ENCODE measurements around the gene YIPF3. TPM values are rescaled to one million over a fixed set of nuclear protein-coding genes. Genes with fewer than 3 reads are reported as not detected.
"Not testable (repeated sequence)": the region's sequence is repeated elsewhere in the genome, so short reads cannot be mapped to it uniquely, and the experiment has no call there.

The YIPF3 gene
- total RNA-seq (10 to 100 TPM; 48.9 to 49.1 TPM), polyA plus RNA-seq (86.5 TPM)

- DNase-seq, result peak; percentile 94 to 98 (median 95)
- Histone ChIP-seq H3K36me3 (ENCODE audit: insufficient read depth, low read length) (peaks cover 43% of the 10 kb centered on the region), H3K9me3 (ENCODE audit: low read length) (no peaks in the 10 kb centered on the region), H3K4me1 (ENCODE audit: insufficient read depth, low read length) (peaks cover 41% of the 10 kb centered on the region), H3K27me3 (ENCODE audit: insufficient read depth, low read length, poor library complexity, severe bottlenecking) (no peaks in the 10 kb centered on the region), H3K4me3 (ENCODE audit: low read length) (peak within 1 kb of the TSS; percentile 99), H3K27ac (ENCODE audit: low read depth, low read length) (peak within 1 kb of the TSS; percentile 91)
- CTCF ChIA-PET, result interaction anchor here (1.0 to 2.7 kb wide), 4 partner anchors 11 to 253 kb away, joined by 3 to 24 read pairs (median 3); partner anchors contain the start of genes ABCC10 and TJAP1
- H3K4me1 Mint-ChIP-seq, result peaks cover 11 to 37% (median 26%) of the 10 kb centered on the region in 3 donors
- no peak within 1 kb of the TSS for H3K4me3 Mint-ChIP-seq
- H3K36me3 Mint-ChIP-seq, result peaks cover 8 to 30% (median 9%) of the 10 kb centered on the region in 3 donors
- H3K9me3 Mint-ChIP-seq, result no peaks in the 10 kb centered on the region
- no peak within 1 kb of the TSS for H3K27ac Mint-ChIP-seq
- POLR2A ChIA-PET, result interaction anchor here (0.6 to 1.7 kb wide), 7 partner anchors 9 to 353 kb away, joined by 3 to 8 read pairs (median 3); partner anchors contain the start of genes ABCC10 and TJAP1
- H3K27me3 Mint-ChIP-seq, result peaks cover 0 to 2% of the 10 kb centered on the region in 2 donors
Observed at GRCh38 chr6:43516697-43517504, at the start of gene YIPF3, which contains the start of gene POLR1C. Gene YIPF3, minus strand, starts transcription at chr6:43516926. Its CDS starts 119 bp downstream, at chr6:43516807. Gene POLR1C, plus strand, starts transcription at chr6:43517089. Its CDS starts 21 bp downstream, at chr6:43517110.

DNA sequence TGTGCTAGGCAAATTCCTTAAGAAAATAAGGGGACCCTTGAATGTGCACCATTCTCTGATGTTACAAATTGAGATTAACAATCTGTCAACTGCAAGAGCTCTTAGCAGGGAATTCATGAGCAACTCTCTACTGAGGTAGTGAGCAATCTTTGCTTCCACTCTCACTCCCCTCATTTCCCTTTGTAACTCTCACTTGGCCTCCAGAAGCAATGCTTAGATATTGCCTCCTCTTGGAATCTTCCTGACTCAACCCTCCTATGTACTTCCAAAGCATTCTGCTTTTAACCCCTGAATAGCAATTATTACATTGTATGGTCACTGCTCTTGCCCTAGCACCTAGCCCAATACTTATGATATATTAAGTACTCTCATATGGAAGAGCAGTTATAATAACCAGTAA, 42.6 kb upstream of the YIPF3 start:
- H3K36me3 Mint-ChIP-seq, result peaks cover 11 to 88% (median 13%) of the 10 kb centered on the region in 3 donors

GRCh38 chr6:43557620-43558019, 40.9 kb upstream of the YIPF3 start:
- H3K27ac Mint-ChIP-seq, result peak overlapping the region in 1 of 8 donors; percentile 34
- H3K9me3 ChIP-seq (ENCODE audit: low read length); H3K4me3 ChIP-seq (ENCODE audit: low read length); H3K4me1 ChIP-seq (ENCODE audit: insufficient read depth, low read length); H3K27ac ChIP-seq (ENCODE audit: low read depth, low read length); H3K9me3 Mint-ChIP-seq; H3K27me3 ChIP-seq (ENCODE audit: insufficient read depth, low read length, poor library complexity, severe bottlenecking); H3K27me3 Mint-ChIP-seq; H3K4me1 Mint-ChIP-seq; CTCF ChIA-PET; POLR2A ChIA-PET; H3K4me3 Mint-ChIP-seq; DNase-seq: not testable (repeated sequence)
- peaks cover 18 to 89% (median 21%) of the 10 kb centered on the region in 3 donors for H3K36me3 Mint-ChIP-seq
- peaks cover 47% of the 10 kb centered on the region for H3K36me3 ChIP-seq (ENCODE audit: insufficient read depth, low read length)

More for the DNA sequence above, 42.6 kb upstream of the YIPF3 start:
- Histone ChIP-seq H3K27ac (ENCODE audit: low read depth, low read length) (no peak overlapping the region), H3K36me3 (ENCODE audit: insufficient read depth, low read length) (peaks cover 43% of the 10 kb centered on the region), H3K4me3 (ENCODE audit: low read length) (no peak overlapping the region), H3K4me1 (ENCODE audit: insufficient read depth, low read length) (no peaks in the 10 kb centered on the region), H3K9me3 (ENCODE audit: low read length) (no peaks in the 10 kb centered on the region), H3K27me3 (ENCODE audit: insufficient read depth, low read length, poor library complexity, severe bottlenecking) (no peaks in the 10 kb centered on the region)
- POLR2A ChIA-PET, result no interaction called here
- H3K4me3 Mint-ChIP-seq, result no peak overlapping the region
- CTCF ChIA-PET, result no interaction called here
- H3K27ac Mint-ChIP-seq, result no peak overlapping the region
- no peak for DNase-seq
- no peaks in the 10 kb centered on the region for H3K9me3 Mint-ChIP-seq
- H3K4me1 Mint-ChIP-seq, result no peaks in the 10 kb centered on the region
- no peaks in the 10 kb centered on the region for H3K27me3 Mint-ChIP-seq

DNA sequence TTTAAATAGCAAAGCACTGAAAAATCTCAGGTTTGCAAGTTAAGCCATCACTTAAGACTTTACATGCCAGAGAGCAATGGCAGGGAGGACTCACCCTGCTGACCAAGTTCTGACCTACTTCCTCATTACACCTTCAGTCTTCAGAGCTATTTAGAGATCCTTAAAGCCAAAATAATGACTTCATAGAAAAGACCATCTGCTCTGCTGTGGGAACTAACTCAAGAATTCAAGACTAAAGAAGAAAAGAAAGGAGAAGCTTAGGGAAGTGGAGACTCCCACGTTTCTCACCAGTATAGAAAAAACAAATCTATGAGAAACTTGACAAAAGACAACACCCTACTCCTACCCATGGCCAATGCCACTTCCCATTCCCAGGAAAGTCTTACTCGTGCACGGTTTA, 30.5 kb upstream of the YIPF3 start:
- POLR2A ChIA-PET, result no interaction called here
- peaks cover 47% of the 10 kb centered on the region for H3K36me3 ChIP-seq (ENCODE audit: insufficient read depth, low read length)
- H3K9me3 ChIP-seq (ENCODE audit: low read length), result no peaks in the 10 kb centered on the region
- Mint-ChIP-seq H3K27ac (peak overlapping the region in 4 of 8 donors; percentile 20 to 48 (median 32)), H3K9me3 (no peaks in the 10 kb centered on the region), H3K4me3 (no peak overlapping the region), H3K36me3 (peaks cover 14 to 84% (median 34%) of the 10 kb centered on the region in 3 donors), H3K4me1 (peaks cover 3 to 8% (median 8%) of the 10 kb centered on the region in 3 donors), H3K27me3 (no peaks in the 10 kb centered on the region)
- CTCF ChIA-PET, result no interaction called here
- no peak for DNase-seq
- no peaks in the 10 kb centered on the region for H3K4me1 ChIP-seq (ENCODE audit: insufficient read depth, low read length)
- no peak overlapping the region for H3K27ac ChIP-seq (ENCODE audit: low read depth, low read length)
- no peak overlapping the region for H3K4me3 ChIP-seq (ENCODE audit: low read length)
- no peaks in the 10 kb centered on the region for H3K27me3 ChIP-seq (ENCODE audit: insufficient read depth, low read length, poor library complexity, severe bottlenecking)

- CTCF ChIA-PET, result no interaction called here
- POLR2A ChIA-PET, result no interaction called here
- H3K27me3 ChIP-seq (ENCODE audit: insufficient read depth, low read length, poor library complexity, severe bottlenecking), result no peaks in the 10 kb centered on the region
- Mint-ChIP-seq H3K4me1 (peaks cover 3 to 8% (median 6%) of the 10 kb centered on the region in 3 donors), H3K4me3 (peak overlapping the region in 1 of 7 donors; percentile 15), H3K36me3 (peaks cover 7 to 78% (median 29%) of the 10 kb centered on the region in 3 donors), H3K27me3 (no peaks in the 10 kb centered on the region), H3K27ac (peak overlapping the region in 4 of 8 donors; percentile 7 to 89 (median 71)), H3K9me3 (no peaks in the 10 kb centered on the region)
- H3K4me1 ChIP-seq (ENCODE audit: insufficient read depth, low read length), result no peaks in the 10 kb centered on the region
- H3K4me3 ChIP-seq (ENCODE audit: low read length), result no peak overlapping the region
- no peaks in the 10 kb centered on the region for H3K9me3 ChIP-seq (ENCODE audit: low read length)
- peaks cover 32% of the 10 kb centered on the region for H3K36me3 ChIP-seq (ENCODE audit: insufficient read depth, low read length)
- no peak for DNase-seq
- H3K27ac ChIP-seq (ENCODE audit: low read depth, low read length), result no peak overlapping the region
Observed at GRCh38 chr6:43544461-43544860, 27.7 kb upstream of the YIPF3 start.

DNA sequence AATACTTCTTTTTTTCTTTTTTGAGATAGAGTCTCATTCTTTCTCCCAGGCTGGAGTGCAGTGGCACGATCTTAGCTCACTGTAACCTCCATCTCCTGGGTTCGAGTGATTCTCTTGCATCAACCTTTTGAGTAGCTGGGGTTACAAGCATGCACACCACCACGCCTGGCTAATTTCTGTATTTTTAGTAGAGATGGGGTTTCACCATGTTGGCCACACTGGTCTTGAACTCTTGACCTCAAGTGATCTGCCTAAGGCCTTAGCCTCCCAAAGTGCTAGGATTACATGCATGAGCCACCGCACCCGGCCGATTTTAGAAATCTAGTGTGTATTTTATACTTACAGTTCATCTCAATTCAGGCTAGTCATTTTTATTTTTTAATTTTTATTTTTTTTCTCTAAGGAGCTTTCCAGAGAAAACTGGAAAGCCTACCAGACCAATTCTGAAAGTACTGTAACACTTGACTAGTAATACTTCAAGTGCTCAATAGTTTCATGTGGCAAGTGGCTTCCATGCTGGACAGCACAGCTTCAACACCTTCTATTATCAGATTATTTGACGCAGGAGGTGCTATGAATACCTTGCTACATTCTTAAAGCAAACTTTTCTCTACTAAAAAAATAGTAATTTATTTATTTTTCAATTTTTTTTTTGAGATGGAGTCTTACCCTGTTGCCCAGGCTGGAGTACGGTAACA, 25.2 kb upstream of the YIPF3 start:
- CTCF ChIA-PET, result interaction anchor here (1.2 kb wide), 1 partner anchor 22 kb away, joined by 3 read pairs; no protein-coding TSS in a partner anchor
- Mint-ChIP-seq H3K9me3 (no peaks in the 10 kb centered on the region), H3K4me1 (peaks cover 3 to 8% (median 8%) of the 10 kb centered on the region in 3 donors), H3K36me3 (peaks cover 4 to 76% (median 20%) of the 10 kb centered on the region in 3 donors), H3K27me3 (peaks cover 0 to 1% of the 10 kb centered on the region in 2 donors), H3K27ac (peak overlapping the region in 3 of 8 donors; percentile 29 to 68 (median 50)), H3K4me3 (no peak overlapping the region)
- Histone ChIP-seq H3K27ac (ENCODE audit: low read depth, low read length) (no peak overlapping the region), H3K27me3 (ENCODE audit: insufficient read depth, low read length, poor library complexity, severe bottlenecking) (no peaks in the 10 kb centered on the region), H3K9me3 (ENCODE audit: low read length) (no peaks in the 10 kb centered on the region), H3K4me3 (ENCODE audit: low read length) (no peak overlapping the region), H3K4me1 (ENCODE audit: insufficient read depth, low read length) (no peaks in the 10 kb centered on the region), H3K36me3 (ENCODE audit: insufficient read depth, low read length) (peaks cover 14% of the 10 kb centered on the region)
- DNase-seq, result no peak
- POLR2A ChIA-PET, result no interaction called here

DNA sequence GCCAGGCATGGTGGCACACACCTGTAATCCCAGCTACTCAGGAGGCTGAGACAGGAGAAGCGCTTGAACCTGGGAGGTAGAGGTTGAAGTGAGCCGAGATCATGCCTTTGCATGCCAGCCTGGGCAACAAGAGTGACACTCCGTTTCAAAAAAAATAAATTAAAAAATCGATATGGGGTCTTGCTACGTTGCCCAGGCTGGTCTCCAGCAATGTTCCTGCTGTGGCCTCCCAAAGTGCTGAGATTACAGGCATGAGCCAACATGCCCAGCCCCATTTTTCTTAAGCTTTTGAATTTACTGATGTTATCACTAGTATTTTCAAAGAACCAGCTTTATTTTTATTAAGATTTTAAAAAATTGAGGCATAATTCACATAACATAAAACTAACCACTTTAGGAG, 23.8 kb upstream of the YIPF3 start:
- H3K36me3 Mint-ChIP-seq, result peaks cover 0 to 67% (median 12%) of the 10 kb centered on the region in 3 donors
- no peak overlapping the region for H3K4me3 Mint-ChIP-seq
- H3K27ac Mint-ChIP-seq, result no peak overlapping the region
- peaks cover 3% of the 10 kb centered on the region for H3K36me3 ChIP-seq (ENCODE audit: insufficient read depth, low read length)
- H3K4me1 ChIP-seq (ENCODE audit: insufficient read depth, low read length), result no peaks in the 10 kb centered on the region
- no peaks in the 10 kb centered on the region for H3K27me3 ChIP-seq (ENCODE audit: insufficient read depth, low read length, poor library complexity, severe bottlenecking)
- ChIA-PET CTCF (no interaction called here), POLR2A (no interaction called here)
- H3K27me3 Mint-ChIP-seq, result peaks cover 0 to 1% of the 10 kb centered on the region in 2 donors
- H3K27ac ChIP-seq (ENCODE audit: low read depth, low read length), result no peak overlapping the region
- no peak overlapping the region for H3K4me3 ChIP-seq (ENCODE audit: low read length)
- no peaks in the 10 kb centered on the region for H3K9me3 Mint-ChIP-seq
- H3K4me1 Mint-ChIP-seq, result peaks cover 3 to 8% (median 8%) of the 10 kb centered on the region in 3 donors
- no peaks in the 10 kb centered on the region for H3K9me3 ChIP-seq (ENCODE audit: low read length)
- no peak for DNase-seq

DNA sequence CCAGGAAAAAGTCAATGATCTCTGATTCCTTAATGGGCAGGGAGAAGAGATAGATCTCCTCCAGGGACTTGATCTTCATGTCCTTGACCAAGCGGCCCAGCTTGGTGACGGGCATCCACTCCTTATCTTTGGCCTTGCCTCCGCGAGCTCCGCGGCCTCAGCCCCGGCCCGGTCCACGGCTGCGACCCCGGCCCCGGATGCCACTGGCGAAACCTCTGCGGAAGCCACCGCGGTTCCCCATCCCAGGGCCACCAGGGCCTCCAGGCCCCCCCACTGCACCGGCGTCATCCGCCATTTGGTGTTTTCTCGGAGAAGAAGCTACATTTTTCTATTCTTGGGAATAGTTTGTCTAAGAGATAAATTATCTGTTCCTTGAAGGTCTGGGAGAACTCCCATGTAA, 22.7 kb upstream of the YIPF3 start:
- H3K4me3 ChIP-seq (ENCODE audit: low read length); H3K9me3 ChIP-seq (ENCODE audit: low read length); DNase-seq; POLR2A ChIA-PET; H3K4me1 ChIP-seq (ENCODE audit: insufficient read depth, low read length); H3K4me1 Mint-ChIP-seq; H3K27me3 ChIP-seq (ENCODE audit: insufficient read depth, low read length, poor library complexity, severe bottlenecking); CTCF ChIA-PET; H3K27ac Mint-ChIP-seq; H3K27me3 Mint-ChIP-seq; H3K27ac ChIP-seq (ENCODE audit: low read depth, low read length); H3K9me3 Mint-ChIP-seq; H3K4me3 Mint-ChIP-seq; H3K36me3 ChIP-seq (ENCODE audit: insufficient read depth, low read length): not testable (repeated sequence)
- peaks cover 0 to 63% (median 12%) of the 10 kb centered on the region in 3 donors for H3K36me3 Mint-ChIP-seq

Measured in CD8-positive, alpha-beta memory T cell (primary cell).